Lung (tissue), 12 donors: ENCODE measurements around the gene RXFP1. TPM values are rescaled to one million over a fixed set of nuclear protein-coding genes. Genes with fewer than 3 reads are reported as not detected.

Source experiments
- ATAC-seq: fragments of 200-7000 bp; cut with Tn5 transposase; one replicate; pipeline ENCODE4 v1.9.1; 2020; ENCODE audit warnings: moderate number of reproducible peaks; ENCODE audit not compliant: insufficient read depth, low FRiP score
- DNase-seq, 3 donors: peaks; one replicate each; pipeline ENCODE4 v3.0.0-alpha.2; 2013 to 2017
- H3K27ac ChIP-seq, 2 donors: one replicate each; pipeline ENCODE4 v1.5.1; 2013; ENCODE audit warnings: mild to moderate bottlenecking in 2 of 2, moderate library complexity in 2 of 2, control low read depth in 1 of 2, inconsistent platforms in 1 of 2, low read depth in 1 of 2, low read length in 1 of 2
- H3K27me3 ChIP-seq, 3 donors: one replicate each; pipeline ENCODE4 v1.5.1; 2013; ENCODE audit warnings: low read length in 2 of 3; ENCODE audit not compliant: control insufficient read depth in 3 of 3, insufficient read depth in 3 of 3
- H3K36me3 ChIP-seq, 4 donors: one replicate each; pipeline ENCODE4 v1.5.1; 2013; ENCODE audit warnings: low read length in 4 of 4, mild to moderate bottlenecking in 1 of 4, moderate library complexity in 1 of 4; ENCODE audit not compliant: control insufficient read depth in 4 of 4, insufficient read depth in 4 of 4
- H3K4me1 ChIP-seq, 5 donors: one replicate each; pipeline ENCODE4 v1.5.1; 2013; ENCODE audit warnings: low read length in 5 of 5, mild to moderate bottlenecking in 2 of 5, moderate library complexity in 1 of 5; ENCODE audit not compliant: control insufficient read depth in 5 of 5, insufficient read depth in 5 of 5
- H3K4me3 ChIP-seq: one replicate; pipeline ENCODE4 v1.5.1; 2013; ENCODE audit warnings: mild to moderate bottlenecking, control low read depth, moderate library complexity
- H3K9ac ChIP-seq, 2 donors: one replicate each; pipeline ENCODE4 v1.5.1; 2013; ENCODE audit warnings: low read length in 2 of 2, control low read depth in 1 of 2; ENCODE audit not compliant: insufficient read depth in 1 of 2
- H3K9me3 ChIP-seq, 4 donors: one replicate each; pipeline ENCODE4 v1.5.1; 2013; ENCODE audit warnings: low read length in 3 of 4, mild to moderate bottlenecking in 1 of 4, moderate library complexity in 1 of 4; ENCODE audit not compliant: control insufficient read depth in 4 of 4, insufficient read depth in 3 of 4
- CTCF ChIP-seq: IDR thresholded peaks from 2 replicates; pipeline ENCODE4 v1.5.1; 2012; ENCODE audit warnings: mild to moderate bottlenecking; ENCODE audit errors: control extremely low read depth, extremely low read depth
- WGBS, 2 donors: extraction: QIAGEN DNeasy Blood & Tissue Kit; methylation state at CpG; one replicate each; pipeline ENCODE4 v1.1.7; 2013; 5-methylcytosine and 5-hydroxymethylcytosine counted together
- polyA plus RNA-seq, 2 donors: library from polyadenylated mRNA; stranded (reverse); fragments of 200-250 nt; gene quantifications; one replicate each; pipeline ENCODE4 v1.2.1, GENCODE V29; 2013
- total RNA-seq, 2 donors: library from RNA; depleted of rRNA in 1 of 2; stranded (reverse); fragments of >200 nt in 1 of 2; gene quantifications; one replicate each; pipeline ENCODE4 v1.2.1, GENCODE V29; 2014 to 2021
- donor health status: control.
- donor health status: control.
- donor health status: Bipolar disorder and iron deficiency.
- donor health status: healthy.
- donor health status: DM: yes; HTN: yes; CAD: no.

The RXFP1 gene
- total and polyA plus RNA-seq, 4 donors: 1.5 to 10.7 (median 2.6) TPM

GRCh38 chr4:158622251-158622650 lies 100.6 kb downstream of the RXFP1 start:
- WGBS, 2 donors: 89 to 95% methylated on average over 3 of the region's 3 CpGs
- no peak for TF ChIP-seq CTCF
- Histone ChIP-seq H3K27ac (no peak overlapping the region), H3K36me3 (no peaks in the 10 kb centered on the region), H3K9me3 (no peaks in the 10 kb centered on the region), H3K4me3 (no peak overlapping the region), H3K27me3 (no peaks in the 10 kb centered on the region), H3K4me1 (no peaks in the 10 kb centered on the region), H3K9ac (no peak overlapping the region)
- ATAC-seq (no peak), DNase-seq (no peak)

GRCh38 chr4:158624889-158625478 lies 103.3 kb downstream of the RXFP1 start:
- peak; percentile 61 for TF ChIP-seq CTCF
- DNase-seq (peak in 2 of 3 donors; percentile 46 to 66), ATAC-seq (peak; percentile 81)
- Histone ChIP-seq H3K27ac (no peak overlapping the region), H3K4me1 (peaks cover 0 to 3% (median 0%) of the 10 kb centered on the region in 5 donors), H3K27me3 (no peaks in the 10 kb centered on the region), H3K4me3 (no peak overlapping the region), H3K36me3 (peaks cover 0 to 1% (median 0%) of the 10 kb centered on the region in 4 donors), H3K9ac (no peak overlapping the region), H3K9me3 (no peaks in the 10 kb centered on the region)
- 33 to 39% methylated on average over 3 of the region's 3 CpGs for WGBS, 2 donors

DNA sequence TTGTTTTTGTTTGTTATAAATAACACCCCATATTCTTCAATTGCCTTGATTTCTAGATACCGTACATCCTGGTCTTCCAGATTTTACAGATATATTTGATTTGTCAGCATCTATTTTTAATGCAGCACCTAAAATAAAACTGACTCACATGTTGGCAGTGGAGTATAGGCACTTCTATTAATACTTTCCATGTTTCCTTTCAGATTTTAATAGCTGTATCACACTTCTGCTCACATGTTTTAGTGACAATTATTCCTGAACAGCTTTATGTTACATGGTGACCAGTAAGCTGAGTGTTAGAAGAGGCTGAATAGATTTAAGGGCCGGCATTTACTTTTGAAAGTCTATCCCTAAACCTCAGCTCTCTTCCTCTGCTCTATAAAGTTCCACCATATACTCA lies 103.9 kb downstream of the RXFP1 start:
- peak overlapping the region in 1 of 2 donors; percentile 16 for H3K27ac ChIP-seq
- no peak for ATAC-seq

More for the DNA sequence above, 103.9 kb downstream of the RXFP1 start:
- TF ChIP-seq CTCF: no peak
- WGBS, 2 donors: 68 to 94% methylated on average over 2 of the region's 2 CpGs
- DNase-seq: no peak
- peaks cover 0 to 3% (median 0%) of the 10 kb centered on the region in 5 donors for H3K4me1 ChIP-seq
- H3K36me3 ChIP-seq: peaks cover 0 to 1% (median 0%) of the 10 kb centered on the region in 4 donors
- H3K4me3 ChIP-seq: no peak overlapping the region
- no peak overlapping the region for H3K9ac ChIP-seq
- no peaks in the 10 kb centered on the region for H3K27me3 ChIP-seq
- H3K9me3 ChIP-seq: no peaks in the 10 kb centered on the region
